ENCODE data around the gene PPM1A. TPM values are rescaled to one million over a fixed set of nuclear protein-coding genes. Genes with fewer than 3 reads are reported as not detected.

The PPM1A gene
- total RNA-seq, 1 experiment from 2014 or later: 38.9 TPM

DNA sequence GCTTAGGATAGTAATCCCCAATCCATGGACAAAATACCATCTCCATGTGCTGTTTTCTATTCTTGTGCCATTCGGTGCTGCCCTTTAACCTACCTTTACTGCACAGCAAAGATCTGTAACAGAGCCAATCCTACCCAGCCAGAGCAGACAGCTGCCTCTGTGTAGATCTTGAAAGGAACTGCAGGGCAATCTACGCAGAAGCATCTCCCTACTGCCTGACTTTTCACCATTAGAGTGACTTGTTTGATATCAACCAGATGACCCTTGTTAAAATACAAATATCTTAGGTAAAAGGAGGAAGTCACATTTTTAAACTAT is 33.9 kb upstream of the PPM1A start:
- H3K27me3 Mint-ChIP-seq (ENCODE audit: unreplicated experiment): peaks cover 20% of the 10 kb centered on the region

DNA sequence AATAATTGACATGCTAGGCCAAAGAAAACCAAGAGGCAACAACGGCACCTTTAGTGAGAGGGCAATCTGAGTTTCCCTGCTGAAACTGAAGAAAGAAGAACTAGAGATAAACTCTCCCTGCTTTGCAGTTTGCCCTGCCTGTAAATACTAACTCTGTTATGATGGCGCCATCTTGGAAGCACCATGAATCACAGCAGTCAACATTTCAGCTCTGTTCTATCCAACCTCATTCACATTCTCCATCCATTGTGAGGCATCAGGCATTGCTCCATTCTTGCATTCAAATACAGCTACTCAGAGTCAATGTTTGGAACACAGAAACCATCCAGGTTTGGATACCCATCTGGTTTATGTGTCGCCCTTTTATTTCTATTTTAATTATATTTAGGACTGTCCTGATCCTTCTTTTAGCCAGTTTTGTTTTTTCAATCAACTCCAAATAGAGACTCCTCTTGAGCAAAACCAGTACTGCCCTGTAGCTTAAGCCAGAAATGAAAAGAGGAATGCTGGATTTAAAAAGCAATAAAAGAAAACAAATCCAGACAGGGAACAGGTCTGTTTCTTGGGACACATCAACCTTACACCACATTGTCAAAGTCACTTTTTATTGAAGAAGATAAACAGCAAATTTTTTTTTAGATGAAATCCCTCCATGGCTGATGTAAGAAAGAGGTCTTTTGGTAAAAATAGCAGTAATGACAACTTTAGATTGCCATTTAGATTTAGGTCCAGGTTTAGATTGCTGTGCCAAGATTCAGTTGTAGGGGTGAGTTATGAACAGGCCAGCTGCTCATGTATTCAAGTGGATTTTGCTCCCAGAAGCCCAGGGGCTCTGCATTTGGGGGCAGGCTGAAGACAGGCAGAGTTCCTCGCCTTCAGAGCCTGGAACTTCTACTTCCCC is 33.3 kb upstream of the PPM1A start:
- intact Hi-C loops (cut with micrococcal nuclease; ENCODE audit: unreplicated experiment): no loop called here
- Mint-ChIP-seq H3K36me3 (ENCODE audit: insufficient read depth, unreplicated experiment) (no peaks in the 10 kb centered on the region), H3K27me3 (ENCODE audit: unreplicated experiment) (peaks cover 13% of the 10 kb centered on the region), H3K4me1 (ENCODE audit: low read depth, unreplicated experiment) (no peaks in the 10 kb centered on the region), H3K27ac (ENCODE audit: unreplicated experiment) (no peak overlapping the region), H3K9me3 (ENCODE audit: low read depth, unreplicated experiment) (no peaks in the 10 kb centered on the region), H3K4me3 (ENCODE audit: low read depth, unreplicated experiment) (no peak overlapping the region)
- no TSS peak for BruUV-seq (replicated peaks)
- no peak for TF ChIP-seq CTCF (IDR thresholded peaks at IDR 0.05; ENCODE audit: unreplicated experiment)
- no peak for DNase-seq
- CTCF ChIA-PET: no interaction called here

More for the DNA sequence above, 33.9 kb upstream of the PPM1A start:
- Mint-ChIP-seq H3K36me3 (ENCODE audit: insufficient read depth, unreplicated experiment) (no peaks in the 10 kb centered on the region), H3K27ac (ENCODE audit: unreplicated experiment) (no peak overlapping the region), H3K9me3 (ENCODE audit: low read depth, unreplicated experiment) (no peaks in the 10 kb centered on the region), H3K4me3 (ENCODE audit: low read depth, unreplicated experiment) (no peak overlapping the region), H3K4me1 (ENCODE audit: low read depth, unreplicated experiment) (no peaks in the 10 kb centered on the region)
- CTCF ChIA-PET: no interaction called here
- BruUV-seq (replicated peaks): no TSS peak
- intact Hi-C loops (cut with micrococcal nuclease; ENCODE audit: unreplicated experiment): no loop called here
- TF ChIP-seq CTCF (IDR thresholded peaks at IDR 0.05; ENCODE audit: unreplicated experiment): no peak
- DNase-seq: no peak

- no peak for DNase-seq
- intact Hi-C loops (cut with micrococcal nuclease; ENCODE audit: unreplicated experiment): no loop called here
- Mint-ChIP-seq H3K36me3 (ENCODE audit: insufficient read depth, unreplicated experiment) (no peaks in the 10 kb centered on the region), H3K4me1 (ENCODE audit: low read depth, unreplicated experiment) (no peaks in the 10 kb centered on the region), H3K9me3 (ENCODE audit: low read depth, unreplicated experiment) (no peaks in the 10 kb centered on the region), H3K27me3 (ENCODE audit: unreplicated experiment) (peaks cover 13% of the 10 kb centered on the region), H3K27ac (ENCODE audit: unreplicated experiment) (no peak overlapping the region), H3K4me3 (ENCODE audit: low read depth, unreplicated experiment) (no peak overlapping the region)
- BruUV-seq (replicated peaks): no TSS peak
- no peak for TF ChIP-seq CTCF (IDR thresholded peaks at IDR 0.05; ENCODE audit: unreplicated experiment)
- CTCF ChIA-PET: interaction anchor here (0.7 kb wide), 1 partner anchor 34 kb away, joined by 5 read pairs; no protein-coding TSS in a partner anchor
Observed at GRCh38 chr14:60217713-60218112, 31.3 kb upstream of the PPM1A start.

DNA sequence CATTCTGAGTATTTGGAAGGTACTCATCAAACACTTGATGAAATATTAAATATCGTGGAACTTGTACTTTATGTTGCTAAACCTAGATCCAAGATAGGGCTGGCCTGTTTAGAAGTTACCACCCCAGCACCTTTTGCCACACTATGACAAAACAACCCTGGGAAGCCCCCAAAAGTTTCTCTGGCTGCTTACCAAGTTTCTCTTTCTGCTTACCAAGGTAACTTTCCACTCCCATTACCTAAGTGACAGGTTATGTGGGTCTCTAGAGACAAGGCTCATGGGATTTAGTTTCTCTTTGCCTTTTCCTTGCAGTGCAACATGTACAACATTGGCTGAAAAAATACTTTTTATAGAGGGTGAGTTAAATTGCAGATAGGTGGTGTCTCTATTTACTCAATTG is 28.9 kb upstream of the PPM1A start:
- H3K27ac Mint-ChIP-seq (ENCODE audit: unreplicated experiment): no peak overlapping the region
- TF ChIP-seq CTCF (IDR thresholded peaks at IDR 0.05; ENCODE audit: unreplicated experiment): no peak
- no peaks in the 10 kb centered on the region for H3K9me3 Mint-ChIP-seq (ENCODE audit: low read depth, unreplicated experiment)
- no TSS peak for BruUV-seq (replicated peaks)
- no peaks in the 10 kb centered on the region for H3K27me3 Mint-ChIP-seq (ENCODE audit: unreplicated experiment)
- CTCF ChIA-PET: no interaction called here
- no peak overlapping the region for H3K4me3 Mint-ChIP-seq (ENCODE audit: low read depth, unreplicated experiment)
- H3K36me3 Mint-ChIP-seq (ENCODE audit: insufficient read depth, unreplicated experiment): no peaks in the 10 kb centered on the region
- H3K4me1 Mint-ChIP-seq (ENCODE audit: low read depth, unreplicated experiment): no peaks in the 10 kb centered on the region
- intact Hi-C loops (cut with micrococcal nuclease; ENCODE audit: unreplicated experiment): no loop called here
- no peak for DNase-seq
